HepG2 (cell line): ENCODE measurements around the gene SAPCD1. TPM values are rescaled to one million over a fixed set of nuclear protein-coding genes. Genes with fewer than 3 reads are reported as not detected.

Experiments used
- CHD2 ChIP-seq: IDR thresholded peaks from 2 replicates; pipeline ENCODE4 v1.6.1; 2011; ENCODE audit warnings: low read depth, low read length, improper control_type of control experiment
- HOXD1 ChIP-seq: sonication (generic); formaldehyde crosslinking; IDR thresholded peaks from 2 replicates; pipeline ENCODE4 v1.5.0; 2020; ENCODE audit warnings: missing genetic modification reagents
- KDM1A ChIP-seq: IDR thresholded peaks from 2 replicates; pipeline ENCODE4 v1.6.1; 2016; ENCODE audit warnings: missing compliant biosample characterization
- KMT2B ChIP-seq: IDR thresholded peaks from 2 replicates; pipeline ENCODE4 v1.6.1; 2016; ENCODE audit warnings: missing genetic modification reagents, missing compliant biosample characterization
- MXI1 ChIP-seq: IDR thresholded peaks from 3 replicates; pipeline ENCODE4 v1.6.1; 2012; ENCODE audit warnings: low read depth, low read length, inconsistent platforms, borderline replicate concordance
- PAF1 ChIP-seq: IDR thresholded peaks from 2 replicates; pipeline ENCODE4 v1.6.1; 2016; ENCODE audit warnings: missing genetic modification reagents, missing compliant biosample characterization
- SALL1 ChIP-seq: sonication (generic); formaldehyde crosslinking; IDR thresholded peaks from 2 replicates; pipeline ENCODE4 v1.8.0; 2022; ENCODE audit warnings: mild to moderate bottlenecking, missing genetic modification reagents
- TAF15 ChIP-seq: fragments of 200-400 bp; formaldehyde crosslinking; IDR thresholded peaks from one replicate; pipeline ENCODE4 v1.6.1; 2018; ENCODE audit warnings: mild to moderate bottlenecking, low read depth, low read length; ENCODE audit not compliant: poor library complexity, severe bottlenecking
- TBP ChIP-seq: sonication (generic); formaldehyde crosslinking; IDR thresholded peaks from 2 replicates; pipeline ENCODE4 v1.5.0; 2020; ENCODE audit warnings: missing genetic modification reagents
- ZBTB8A ChIP-seq: sonication (generic); formaldehyde crosslinking; IDR thresholded peaks from 2 replicates; pipeline ENCODE4 v1.4.0; 2020; ENCODE audit warnings: mild to moderate bottlenecking, low read depth, missing genetic modification reagents, borderline replicate concordance
- ZNF207 ChIP-seq: fragments of 450-650 bp; IDR thresholded peaks from 2 replicates; pipeline ENCODE4 v1.6.1; 2016; ENCODE audit warnings: antibody characterized with exemption, borderline replicate concordance
- ZNF570 ChIP-seq: sonication (generic); formaldehyde crosslinking; IDR thresholded peaks from 2 replicates; pipeline ENCODE4 v1.4.0; 2020; ENCODE audit warnings: mild to moderate bottlenecking, missing genetic modification reagents, borderline replicate concordance
- ZNF589 ChIP-seq: sonication (generic); formaldehyde crosslinking; conservative IDR thresholded peaks from 2 replicates; pipeline ENCODE4 v1.8.0; 2022; ENCODE audit warnings: mild to moderate bottlenecking, moderate library complexity, missing genetic modification reagents
- ZNF672 ChIP-seq: sonication (generic); formaldehyde crosslinking; IDR thresholded peaks from 2 replicates; pipeline ENCODE4 v1.8.1; 2022; ENCODE audit warnings: missing genetic modification reagents
- ZNF713 ChIP-seq: sonication (generic); formaldehyde crosslinking; IDR thresholded peaks from 2 replicates; pipeline ENCODE4 v1.4.0; 2020; ENCODE audit warnings: mild to moderate bottlenecking, missing genetic modification reagents
- ZNF878 ChIP-seq: sonication (generic); formaldehyde crosslinking; IDR thresholded peaks from 2 replicates; pipeline ENCODE4 v1.8.1; 2023; ENCODE audit warnings: mild to moderate bottlenecking, missing genetic modification reagents, moderate library complexity
- polyA plus RNA-seq, 8 experiments: library from polyadenylated mRNA; depleted of rRNA in 3 of 8; stranded (reverse) in 7 of 8; unstranded in 1 of 8; fragments of >200 nt; fragmentation: Illumina TruSeq in 4 of 8; extraction: Trizol in 4 of 8; gene quantifications; 2 replicates each; pipeline versions ENCODE4 v1.2.1 to v1.2.3, GENCODE V29; 2011 to 2016; ENCODE audit warnings: low read depth in 4 of 8, missing spikeins in 1 of 8, mixed read lengths in 1 of 8; ENCODE audit not compliant: insufficient read depth in 1 of 8
- total RNA-seq, 5 experiments: library from RNA; depleted of rRNA; stranded (reverse); fragments of >200 nt; fragmentation: Illumina TruSeq; extraction: Trizol; gene quantifications; 2 replicates each; pipeline ENCODE4 v1.2.3, GENCODE V29; 2016; ENCODE audit warnings: low read depth in 1 of 5
- TF ChIP-seq, protein P1 (sequence below): sonication (generic); formaldehyde crosslinking; IDR thresholded peaks from 2 replicates; pipeline ENCODE4 v1.8.1; 2023; ENCODE audit warnings: mild to moderate bottlenecking, missing genetic modification reagents
- TF ChIP-seq, protein P2 (sequence below): sonication (generic); formaldehyde crosslinking; IDR thresholded peaks from 2 replicates; pipeline ENCODE4 v1.5.1; 2020; ENCODE audit warnings: mild to moderate bottlenecking, missing genetic modification reagents, borderline replicate concordance
- TF ChIP-seq, protein P3 (sequence below): sonication (generic); formaldehyde crosslinking; IDR thresholded peaks from 2 replicates; pipeline ENCODE4 v1.5.1; 2020; ENCODE audit warnings: missing genetic modification reagents, mild to moderate bottlenecking, borderline replicate concordance

SAPCD1 gene
- total and polyA plus RNA-seq, 2 of the 13 experiments (the other 11 are each of a cell fraction or from before 2014, with no cell fraction given) = 2.5 to 3.9 TPM

DNA sequence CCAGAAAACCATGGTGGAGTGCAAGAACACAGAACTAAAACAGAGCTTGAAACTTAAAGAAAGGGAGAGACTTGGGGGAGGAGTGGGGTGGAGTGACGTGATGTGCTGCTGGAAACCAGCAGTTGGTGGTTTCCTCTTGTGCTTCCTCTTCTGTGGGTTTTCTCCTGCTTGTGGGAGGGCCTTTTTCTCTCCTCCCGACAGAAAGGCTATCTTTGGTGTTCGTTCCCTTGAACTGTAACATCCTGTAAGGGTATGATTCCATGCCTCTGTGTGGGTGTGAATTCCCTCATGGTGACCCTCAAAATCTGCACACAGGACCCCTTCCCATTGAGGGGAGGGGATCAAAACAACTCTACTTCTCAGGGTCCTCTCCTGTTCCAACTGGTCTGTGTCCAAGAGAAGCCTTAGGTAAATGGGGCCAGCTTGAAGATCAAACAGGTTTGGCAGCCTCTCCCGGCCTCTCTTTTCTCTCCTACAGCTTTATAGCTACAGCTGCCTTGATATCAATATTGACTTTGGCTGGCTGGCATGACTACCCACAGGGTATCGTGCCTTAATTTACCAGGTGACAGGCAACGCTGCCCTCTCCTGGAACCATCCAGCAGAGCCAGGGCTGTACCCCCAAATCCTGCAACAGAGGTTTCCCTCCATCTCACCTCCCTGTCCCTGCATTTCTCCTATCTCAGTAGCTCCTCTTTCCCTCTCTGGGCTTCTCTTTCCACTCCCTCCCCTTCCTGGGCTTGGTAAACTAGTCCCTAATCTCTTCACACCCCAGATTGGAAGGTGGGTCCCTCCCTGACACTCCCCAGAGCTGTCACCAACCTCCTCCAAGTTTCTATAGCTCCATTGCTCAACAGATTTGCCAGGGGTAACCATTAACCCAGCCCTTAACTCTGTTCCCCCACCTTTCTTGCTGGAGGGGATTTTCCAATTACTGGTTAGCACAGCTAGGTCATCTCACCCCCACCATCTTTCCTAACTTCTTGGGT, 24.2 kb upstream of the SAPCD1 start (continued):
- TF ChIP-seq MXI1 (no peak; the same call in 2 of the 3 replicates), CHD2 (no peak), TAF15 (no peak), ZNF672 (no peak; the same call in 1 of the 2 replicates), ZBTB8A (CRISPR knock-in tag) (no peak), HOXD1 (CRISPR knock-in tag) (peak; percentile 95), ZNF570 (CRISPR knock-in tag) (no peak), ZNF878 (no peak), PAF1 (CRISPR knock-in tag) (no peak), KMT2B (CRISPR knock-in tag) (peak; percentile 39; the same call in 1 of the 2 replicates), ZNF589 (peak; percentile 46; the same call in 1 of the 2 replicates), ZNF207 (no peak), SALL1 (peak; percentile 77), KDM1A (CRISPR knock-in tag) (0 out of 2 replicates have a peak, but pooled peaks have one; percentile 22), TBP (no peak), ZNF713 (no peak)
- TF ChIP-seq, protein P1, sequence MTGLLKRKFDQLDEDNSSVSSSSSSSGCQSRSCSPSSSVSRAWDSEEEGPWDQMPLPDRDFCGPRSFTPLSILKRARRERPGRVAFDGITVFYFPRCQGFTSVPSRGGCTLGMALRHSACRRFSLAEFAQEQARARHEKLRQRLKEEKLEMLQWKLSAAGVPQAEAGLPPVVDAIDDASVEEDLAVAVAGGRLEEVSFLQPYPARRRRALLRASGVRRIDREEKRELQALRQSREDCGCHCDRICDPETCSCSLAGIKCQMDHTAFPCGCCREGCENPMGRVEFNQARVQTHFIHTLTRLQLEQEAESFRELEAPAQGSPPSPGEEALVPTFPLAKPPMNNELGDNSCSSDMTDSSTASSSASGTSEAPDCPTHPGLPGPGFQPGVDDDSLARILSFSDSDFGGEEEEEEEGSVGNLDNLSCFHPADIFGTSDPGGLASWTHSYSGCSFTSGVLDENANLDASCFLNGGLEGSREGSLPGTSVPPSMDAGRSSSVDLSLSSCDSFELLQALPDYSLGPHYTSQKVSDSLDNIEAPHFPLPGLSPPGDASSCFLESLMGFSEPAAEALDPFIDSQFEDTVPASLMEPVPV = 0 out of 2 replicates have a peak, but pooled peaks have one; percentile 68
- TF ChIP-seq, protein P2, sequence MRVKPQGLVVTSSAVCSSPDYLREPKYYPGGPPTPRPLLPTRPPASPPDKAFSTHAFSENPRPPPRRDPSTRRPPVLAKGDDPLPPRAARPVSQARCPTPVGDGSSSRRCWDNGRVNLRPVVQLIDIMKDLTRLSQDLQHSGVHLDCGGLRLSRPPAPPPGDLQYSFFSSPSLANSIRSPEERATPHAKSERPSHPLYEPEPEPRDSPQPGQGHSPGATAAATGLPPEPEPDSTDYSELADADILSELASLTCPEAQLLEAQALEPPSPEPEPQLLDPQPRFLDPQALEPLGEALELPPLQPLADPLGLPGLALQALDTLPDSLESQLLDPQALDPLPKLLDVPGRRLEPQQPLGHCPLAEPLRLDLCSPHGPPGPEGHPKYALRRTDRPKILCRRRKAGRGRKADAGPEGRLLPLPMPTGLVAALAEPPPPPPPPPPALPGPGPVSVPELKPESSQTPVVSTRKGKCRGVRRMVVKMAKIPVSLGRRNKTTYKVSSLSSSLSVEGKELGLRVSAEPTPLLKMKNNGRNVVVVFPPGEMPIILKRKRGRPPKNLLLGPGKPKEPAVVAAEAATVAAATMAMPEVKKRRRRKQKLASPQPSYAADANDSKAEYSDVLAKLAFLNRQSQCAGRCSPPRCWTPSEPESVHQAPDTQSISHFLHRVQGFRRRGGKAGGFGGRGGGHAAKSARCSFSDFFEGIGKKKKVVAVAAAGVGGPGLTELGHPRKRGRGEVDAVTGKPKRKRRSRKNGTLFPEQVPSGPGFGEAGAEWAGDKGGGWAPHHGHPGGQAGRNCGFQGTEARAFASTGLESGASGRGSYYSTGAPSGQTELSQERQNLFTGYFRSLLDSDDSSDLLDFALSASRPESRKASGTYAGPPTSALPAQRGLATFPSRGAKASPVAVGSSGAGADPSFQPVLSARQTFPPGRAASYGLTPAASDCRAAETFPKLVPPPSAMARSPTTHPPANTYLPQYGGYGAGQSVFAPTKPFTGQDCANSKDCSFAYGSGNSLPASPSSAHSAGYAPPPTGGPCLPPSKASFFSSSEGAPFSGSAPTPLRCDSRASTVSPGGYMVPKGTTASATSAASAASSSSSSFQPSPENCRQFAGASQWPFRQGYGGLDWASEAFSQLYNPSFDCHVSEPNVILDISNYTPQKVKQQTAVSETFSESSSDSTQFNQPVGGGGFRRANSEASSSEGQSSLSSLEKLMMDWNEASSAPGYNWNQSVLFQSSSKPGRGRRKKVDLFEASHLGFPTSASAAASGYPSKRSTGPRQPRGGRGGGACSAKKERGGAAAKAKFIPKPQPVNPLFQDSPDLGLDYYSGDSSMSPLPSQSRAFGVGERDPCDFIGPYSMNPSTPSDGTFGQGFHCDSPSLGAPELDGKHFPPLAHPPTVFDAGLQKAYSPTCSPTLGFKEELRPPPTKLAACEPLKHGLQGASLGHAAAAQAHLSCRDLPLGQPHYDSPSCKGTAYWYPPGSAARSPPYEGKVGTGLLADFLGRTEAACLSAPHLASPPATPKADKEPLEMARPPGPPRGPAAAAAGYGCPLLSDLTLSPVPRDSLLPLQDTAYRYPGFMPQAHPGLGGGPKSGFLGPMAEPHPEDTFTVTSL (CRISPR knock-in tag) = no peak
- TF ChIP-seq, protein P3, sequence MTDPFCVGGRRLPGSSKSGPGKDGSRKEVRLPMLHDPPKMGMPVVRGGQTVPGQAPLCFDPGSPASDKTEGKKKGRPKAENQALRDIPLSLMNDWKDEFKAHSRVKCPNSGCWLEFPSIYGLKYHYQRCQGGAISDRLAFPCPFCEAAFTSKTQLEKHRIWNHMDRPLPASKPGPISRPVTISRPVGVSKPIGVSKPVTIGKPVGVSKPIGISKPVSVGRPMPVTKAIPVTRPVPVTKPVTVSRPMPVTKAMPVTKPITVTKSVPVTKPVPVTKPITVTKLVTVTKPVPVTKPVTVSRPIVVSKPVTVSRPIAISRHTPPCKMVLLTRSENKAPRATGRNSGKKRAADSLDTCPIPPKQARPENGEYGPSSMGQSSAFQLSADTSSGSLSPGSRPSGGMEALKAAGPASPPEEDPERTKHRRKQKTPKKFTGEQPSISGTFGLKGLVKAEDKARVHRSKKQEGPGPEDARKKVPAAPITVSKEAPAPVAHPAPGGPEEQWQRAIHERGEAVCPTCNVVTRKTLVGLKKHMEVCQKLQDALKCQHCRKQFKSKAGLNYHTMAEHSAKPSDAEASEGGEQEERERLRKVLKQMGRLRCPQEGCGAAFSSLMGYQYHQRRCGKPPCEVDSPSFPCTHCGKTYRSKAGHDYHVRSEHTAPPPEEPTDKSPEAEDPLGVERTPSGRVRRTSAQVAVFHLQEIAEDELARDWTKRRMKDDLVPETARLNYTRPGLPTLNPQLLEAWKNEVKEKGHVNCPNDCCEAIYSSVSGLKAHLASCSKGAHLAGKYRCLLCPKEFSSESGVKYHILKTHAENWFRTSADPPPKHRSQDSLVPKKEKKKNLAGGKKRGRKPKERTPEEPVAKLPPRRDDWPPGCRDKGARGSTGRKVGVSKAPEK (CRISPR knock-in tag) = no peak
